NCI-H1417 (cell line): ENCODE results near the gene MED13L.
"Not testable (repeated sequence)": the region's sequence is repeated elsewhere in the genome, so short reads cannot be mapped to it uniquely, and the experiment has no call there.

Source experiments
- DNase-seq, 3 experiments: peaks; one replicate each; lab custom pipeline; 2025; lab: John Stamatoyannopoulos, UW

Gene MED13L

GRCh38 chr12:116057356-116057755 lies 220.1 kb downstream of the MED13L start:
- DNase-seq: no peak

GRCh38 chr12:116055895-116056607 lies 221.4 kb downstream of the MED13L start:
- DNase-seq: no peak

- no peak for DNase-seq
Measured at GRCh38 chr12:116054280-116054679, 223.2 kb downstream of the MED13L start.

- no peak for DNase-seq
Measured at GRCh38 chr12:116053479-116054200, 223.9 kb downstream of the MED13L start.

GRCh38 chr12:116050275-116050674 lies 227.2 kb downstream of the MED13L start:
- DNase-seq: no peak

GRCh38 chr12:116048879-116049278 lies 228.6 kb downstream of the MED13L start:
- no peak for DNase-seq

- DNase-seq: no peak
Measured at GRCh38 chr12:116046039-116046438, 231.5 kb downstream of the MED13L start.

DNA sequence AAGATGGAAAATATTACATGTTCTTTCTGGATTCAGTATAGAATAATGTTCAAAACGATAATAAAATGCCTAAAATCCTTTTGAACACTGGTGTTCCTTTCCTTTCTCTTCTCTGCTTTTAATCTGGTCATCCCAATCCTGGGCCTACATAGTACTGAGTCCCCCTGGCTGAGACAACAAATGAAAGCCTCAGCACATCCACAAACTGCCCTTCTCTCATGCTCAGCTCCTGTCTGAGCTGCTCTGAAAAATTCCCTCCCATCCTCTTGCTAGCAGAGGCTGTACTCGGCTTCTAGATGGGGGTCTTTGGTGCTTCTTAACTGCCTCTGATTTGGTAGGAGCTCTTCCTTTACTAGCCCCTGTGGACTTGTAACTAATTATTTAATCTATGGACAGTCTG lies 232.3 kb downstream of the MED13L start:
- no peak for DNase-seq

- peak in 1 of 3 experiments; percentile 52 for DNase-seq
Measured at GRCh38 chr12:116043659-116044535, 233.6 kb downstream of the MED13L start.

DNA sequence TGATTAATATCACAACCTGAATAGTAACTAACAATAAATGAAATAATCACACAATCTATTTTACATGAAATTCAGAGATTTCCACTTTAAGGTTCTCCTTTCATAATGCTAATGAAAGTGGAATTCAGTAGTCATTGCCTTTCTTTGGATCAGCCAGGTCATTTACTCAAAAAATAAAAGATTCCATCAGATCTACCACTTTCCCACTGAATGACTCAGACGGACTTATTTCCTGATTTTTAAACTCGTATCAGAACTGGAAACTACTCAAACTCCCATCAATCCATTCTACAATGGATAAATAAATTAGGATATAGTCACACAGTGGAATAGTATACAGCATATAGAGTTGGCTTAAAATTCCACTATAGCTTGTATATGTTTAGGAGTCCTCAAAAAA lies 237.1 kb downstream of the MED13L start:
- no peak for DNase-seq

DNA sequence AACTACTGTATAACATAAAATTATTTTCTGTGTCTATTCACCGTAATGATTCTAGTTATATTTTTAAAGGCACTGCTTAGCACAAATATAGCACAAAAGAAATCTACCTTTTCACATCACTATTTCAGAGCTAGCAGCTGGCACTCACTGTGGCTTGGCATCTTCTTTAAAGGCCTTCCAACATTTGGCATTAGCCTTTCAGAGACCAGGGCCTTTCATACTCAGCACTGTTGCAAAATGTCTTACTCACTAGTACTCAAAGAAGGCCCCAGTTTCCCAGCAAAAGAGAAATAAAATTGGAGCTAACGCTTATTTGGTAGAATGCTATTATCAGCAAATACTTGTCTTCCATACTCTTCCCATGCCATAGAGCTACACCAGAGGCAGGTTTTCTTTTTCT lies 238.4 kb downstream of the MED13L start:
- DNase-seq: no peak

DNA sequence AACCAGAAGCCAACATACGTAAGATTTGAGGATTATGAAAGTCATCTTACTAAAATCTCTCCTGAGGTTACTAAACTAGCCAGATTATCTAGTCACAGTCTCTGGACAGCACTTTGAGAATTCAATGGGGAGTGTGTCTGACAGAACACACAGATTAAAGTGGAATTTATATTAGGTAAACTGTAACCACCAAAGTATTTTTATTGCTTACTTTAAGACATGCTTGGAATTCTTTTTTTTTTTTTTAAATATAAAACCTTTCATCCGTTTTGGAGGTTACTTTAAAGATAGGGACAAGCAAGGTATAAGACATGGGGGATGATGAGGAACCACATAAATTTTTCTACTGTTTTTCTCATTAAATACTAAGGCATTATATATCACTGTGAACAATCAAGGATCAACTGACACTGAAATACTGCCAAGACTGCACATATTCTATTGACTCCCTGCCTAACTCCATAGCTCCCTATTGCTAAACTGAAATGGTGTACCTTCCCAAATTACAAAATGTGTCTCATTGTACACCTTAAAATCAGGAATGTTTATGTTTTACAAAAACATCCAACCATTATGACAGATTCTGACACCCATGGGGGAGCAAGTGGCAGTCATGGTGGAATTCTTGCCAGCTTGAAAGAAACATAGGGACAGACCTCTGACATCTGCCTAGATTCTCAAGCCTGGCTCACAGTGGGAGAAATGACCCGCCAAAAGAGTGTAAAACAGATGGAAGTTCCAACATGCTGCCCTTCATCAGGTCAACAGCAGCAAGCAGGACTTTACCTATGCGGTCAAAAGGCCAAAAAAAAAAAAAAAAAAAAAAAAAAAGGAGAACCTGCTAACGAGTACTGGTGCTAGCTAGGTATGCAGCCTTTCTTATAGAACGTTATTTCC lies 239.3 kb downstream of the MED13L start:
- no peak for DNase-seq

DNA sequence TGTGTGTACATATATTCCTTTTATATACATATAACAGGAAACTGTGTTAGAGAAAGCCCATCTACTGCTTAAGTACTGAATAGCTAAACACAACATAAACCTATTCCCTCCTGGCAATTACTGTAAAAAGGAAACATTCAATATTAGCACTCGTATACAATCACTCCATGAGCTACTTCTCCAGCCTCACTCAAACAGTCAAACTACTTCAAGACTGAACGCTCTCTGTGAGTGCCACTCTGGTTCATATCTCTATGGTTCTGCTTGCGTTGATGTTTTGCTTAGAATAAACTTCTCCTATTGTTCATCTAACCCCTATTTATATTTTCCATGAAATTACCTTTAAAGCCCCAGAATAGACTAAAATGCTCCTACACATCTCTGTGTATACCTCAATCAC lies 243.7 kb downstream of the MED13L start:
- DNase-seq: peak in 1 of 3 experiments; percentile 12

- DNase-seq: not testable (repeated sequence)
Measured at GRCh38 chr12:116031624-116032023, 245.9 kb downstream of the MED13L start.

- DNase-seq: no peak
Measured at GRCh38 chr12:116028619-116029018, 248.9 kb downstream of the MED13L start.

DNA sequence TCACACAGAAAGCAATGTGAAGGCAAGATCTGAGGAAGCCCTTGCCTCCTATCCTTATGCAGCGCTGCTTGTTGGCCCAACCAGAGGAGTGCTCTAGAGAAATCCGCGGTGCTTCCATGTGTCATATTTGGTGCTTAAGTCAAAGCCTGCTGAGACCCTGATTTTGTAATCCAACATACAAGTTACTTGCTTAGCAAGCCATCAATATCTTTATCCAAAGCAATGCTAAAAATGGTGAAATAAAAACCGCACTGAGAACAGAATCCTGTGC lies 250.0 kb downstream of the MED13L start:
- no peak for DNase-seq

GRCh38 chr12:116026768-116027550 lies 250.5 kb downstream of the MED13L start:
- no peak for DNase-seq

DNA sequence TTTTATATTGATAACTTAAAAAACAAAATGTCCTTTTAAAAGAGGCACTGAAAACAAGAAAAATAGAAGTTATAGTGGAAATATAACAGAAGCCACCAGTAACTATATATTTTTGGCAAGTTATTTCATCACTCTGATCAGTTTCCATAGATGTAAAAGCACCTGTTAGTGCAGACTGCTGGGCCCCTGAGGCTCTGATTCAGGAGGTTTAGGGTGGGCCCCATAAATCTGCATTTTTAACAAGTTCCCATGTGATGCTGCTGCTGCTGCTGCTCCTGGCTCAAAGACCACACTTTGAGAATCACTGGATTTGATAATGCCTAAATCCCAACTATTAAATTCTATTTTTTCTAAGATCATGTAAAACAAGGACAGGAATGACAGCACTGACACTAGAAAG lies 251.1 kb downstream of the MED13L start:
- DNase-seq: no peak

- DNase-seq: no peak
Measured at GRCh38 chr12:116024769-116025168, 252.7 kb downstream of the MED13L start.

DNA sequence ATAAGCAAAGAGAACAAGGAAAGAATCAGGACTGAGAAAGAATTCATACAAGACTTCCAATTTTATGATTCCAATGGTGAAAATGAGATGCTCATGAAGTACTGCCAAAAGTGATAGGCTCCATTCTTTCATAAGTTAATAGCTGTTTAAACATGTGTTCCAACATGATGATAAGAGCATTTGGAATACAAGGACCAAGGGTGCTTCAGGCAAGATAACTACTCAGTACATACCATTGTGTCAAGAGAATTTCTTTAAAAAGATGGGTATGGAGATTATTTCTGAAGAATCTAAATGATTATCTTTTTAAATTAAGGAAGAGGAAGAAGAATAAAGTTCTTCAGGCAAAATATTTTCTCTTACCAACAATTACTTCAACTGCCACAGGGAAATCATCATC lies 258.1 kb downstream of the MED13L start:
- DNase-seq: no peak

- DNase-seq: no peak
Measured at GRCh38 chr12:116018282-116018681, 259.2 kb downstream of the MED13L start.
